Ascending aorta (tissue), 2 donors: Measurements from ENCODE around the gene TOPORS. TPM values are rescaled to one million over a fixed set of nuclear protein-coding genes. Genes with fewer than 3 reads are reported as not detected.

Source experiments
- DNase-seq, 2 donors: peaks; one replicate each; pipeline ENCODE4 v3.0.0-alpha.2; 2019; ENCODE audit warnings: low spot score in 2 of 2
- H3K27ac ChIP-seq, 2 donors: fragments of 200-600 bp; sonication (generic); one replicate each; pipeline ENCODE4 v1.5.1; 2016 to 2017; ENCODE audit warnings: mild to moderate bottlenecking in 1 of 2
- H3K27me3 ChIP-seq: fragments of 200-600 bp; sonication (generic); one replicate; pipeline ENCODE4 v1.5.1; 2017
- H3K36me3 ChIP-seq, 2 donors: fragments of 200-600 bp; sonication (generic); one replicate each; pipeline ENCODE4 v1.5.1; 2016
- H3K4me1 ChIP-seq, 2 donors: fragments of 200-600 bp; sonication (generic); one replicate each; pipeline ENCODE4 v1.5.1; 2016 to 2017; ENCODE audit warnings: mild to moderate bottlenecking in 1 of 2
- H3K4me3 ChIP-seq, 2 donors: fragments of 200-600 bp; sonication (generic); one replicate each; pipeline ENCODE4 v1.5.1; 2016 to 2017; ENCODE audit warnings: mild to moderate bottlenecking in 1 of 2
- H3K9me3 ChIP-seq, 2 donors: fragments of 200-600 bp; sonication (generic); one replicate each; pipeline ENCODE4 v1.5.1; 2016
- CTCF ChIP-seq, 3 experiments: fragments of 200-600 bp in 2 of 3; fragments of 450-650 bp in 1 of 3; sonication (generic) in 2 of 3; IDR thresholded peaks; one replicate each; pipeline ENCODE4 v1.5.1; 2016 to 2019; ENCODE audit warnings: antibody characterized with exemption in 3 of 3, mild to moderate bottlenecking in 1 of 3, moderate library complexity in 1 of 3
- intact Hi-C: fragments of 100-400 bp; cut with DNase I; formaldehyde crosslinking; loops from one replicate; pipeline ENCODE4 v1.15.1; 2023
- total RNA-seq: library from RNA; depleted of rRNA; stranded (reverse); fragments of >200 nt; gene quantifications from one replicate; pipeline ENCODE4 v1.1.0, GENCODE V29; 2016

TOPORS gene
- total RNA-seq, 1 donor from 2014 or later, result 5.2 TPM

- no peak overlapping the region for H3K27ac ChIP-seq
- intact Hi-C loops, result loop anchor here (10.0 kb wide), 1 partner anchor 47 kb away; no protein-coding TSS in a partner anchor
- H3K4me1 ChIP-seq, result no peaks in the 10 kb centered on the region
- peaks cover 13 to 18% of the 10 kb centered on the region in 2 donors for H3K36me3 ChIP-seq
- no peak for DNase-seq
- no peaks in the 10 kb centered on the region for H3K27me3 ChIP-seq
- no peak for TF ChIP-seq CTCF (IDR thresholded peaks at IDR 0.05)
- no peak overlapping the region for H3K4me3 ChIP-seq
- no peaks in the 10 kb centered on the region for H3K9me3 ChIP-seq
Measured at GRCh38 chr9:32501868-32502267, 50.5 kb downstream of the TOPORS start.

GRCh38 chr9:32500768-32501167 lies 51.6 kb downstream of the TOPORS start:
- Histone ChIP-seq H3K9me3 (no peaks in the 10 kb centered on the region), H3K27me3 (no peaks in the 10 kb centered on the region), H3K27ac (no peak overlapping the region), H3K4me1 (no peaks in the 10 kb centered on the region), H3K36me3 (peaks cover 13 to 29% of the 10 kb centered on the region in 2 donors), H3K4me3 (no peak overlapping the region)
- intact Hi-C loops, result loop anchor here (10.0 kb wide), 1 partner anchor 46 kb away; no protein-coding TSS in a partner anchor
- no peak for TF ChIP-seq CTCF (IDR thresholded peaks at IDR 0.05)
- DNase-seq, result no peak

GRCh38 chr9:32497921-32498320 lies 54.5 kb downstream of the TOPORS start:
- intact Hi-C loops, result no loop called here
- H3K27me3 ChIP-seq, result no peaks in the 10 kb centered on the region
- TF ChIP-seq CTCF (IDR thresholded peaks at IDR 0.05), result no peak
- H3K9me3 ChIP-seq, result no peaks in the 10 kb centered on the region
- DNase-seq, result no peak
- no peaks in the 10 kb centered on the region for H3K4me1 ChIP-seq
- H3K36me3 ChIP-seq, result peaks cover 13 to 37% of the 10 kb centered on the region in 2 donors
- no peak overlapping the region for H3K4me3 ChIP-seq
- no peak overlapping the region for H3K27ac ChIP-seq

GRCh38 chr9:32490601-32491000 lies 61.8 kb downstream of the TOPORS start:
- Histone ChIP-seq H3K4me1 (no peaks in the 10 kb centered on the region), H3K27me3 (no peaks in the 10 kb centered on the region), H3K27ac (no peak overlapping the region), H3K4me3 (no peak overlapping the region), H3K36me3 (peaks cover 26 to 43% of the 10 kb centered on the region in 2 donors), H3K9me3 (no peaks in the 10 kb centered on the region)
- no peak for DNase-seq
- intact Hi-C loops, result no loop called here
- no peak for TF ChIP-seq CTCF (IDR thresholded peaks at IDR 0.05)

Other genes with a start within 250 kb of the TOPORS start
- gene ACO1, start 167.9 kb downstream of the TOPORS start, total RNA-seq, result 19.1 TPM
- 1.9 TPM for gene RIGI, start 26.4 kb downstream of the TOPORS start, total RNA-seq
- gene SMIM27, start 259 bp downstream of the TOPORS start, total RNA-seq, result 0.32 TPM
- 22.2 TPM for gene NDUFB6, start 20.6 kb upstream of the TOPORS start, total RNA-seq
- not detected for gene TAF1L, start 83.1 kb upstream of the TOPORS start, total RNA-seq
- 0.75 TPM for gene TMEM215, start 231.0 kb upstream of the TOPORS start, total RNA-seq